ENCODE data around the gene ADAM12.

The ADAM12 gene

GRCh38 chr10:126230587-126230986 is 157.7 kb downstream of the ADAM12 start:
- DNase-seq = no peak

- DNase-seq = no peak
Observed at GRCh38 chr10:126229686-126230085, 158.6 kb downstream of the ADAM12 start.

- DNase-seq = no peak
Observed at GRCh38 chr10:126227762-126228134, 160.5 kb downstream of the ADAM12 start.

GRCh38 chr10:126226988-126227761 is 161.1 kb downstream of the ADAM12 start:
- DNase-seq = no peak

GRCh38 chr10:126226205-126226604 is 162.1 kb downstream of the ADAM12 start:
- no peak for DNase-seq

- DNase-seq = no peak
Observed at GRCh38 chr10:126225672-126226008, 162.6 kb downstream of the ADAM12 start.

- no peak for DNase-seq
Observed at GRCh38 chr10:126224967-126225671, 163.2 kb downstream of the ADAM12 start.

GRCh38 chr10:126223512-126224067 is 164.7 kb downstream of the ADAM12 start:
- DNase-seq = no peak

- no peak for DNase-seq
Observed at GRCh38 chr10:126222736-126223511, 165.4 kb downstream of the ADAM12 start.

GRCh38 chr10:126221874-126222273 is 166.4 kb downstream of the ADAM12 start:
- no peak for DNase-seq

GRCh38 chr10:126218778-126219649 is 169.3 kb downstream of the ADAM12 start:
- DNase-seq = no peak

- no peak for DNase-seq
Observed at GRCh38 chr10:126218174-126218573, 170.1 kb downstream of the ADAM12 start.

GRCh38 chr10:126216632-126216961 is 171.7 kb downstream of the ADAM12 start:
- no peak for DNase-seq

- no peak for DNase-seq
Observed at GRCh38 chr10:126215746-126216631, 172.3 kb downstream of the ADAM12 start.

GRCh38 chr10:126214679-126215078 is 173.6 kb downstream of the ADAM12 start:
- DNase-seq = no peak

- DNase-seq = no peak
Observed at GRCh38 chr10:126214021-126214420, 174.3 kb downstream of the ADAM12 start.

GRCh38 chr10:126212738-126213137 is 175.5 kb downstream of the ADAM12 start:
- no peak for DNase-seq

- no peak for DNase-seq
Observed at GRCh38 chr10:126210051-126210651, 178.1 kb downstream of the ADAM12 start.

- DNase-seq = no peak
Observed at GRCh38 chr10:126209451-126209850, 178.8 kb downstream of the ADAM12 start.

GRCh38 chr10:126208726-126209302 is 179.5 kb downstream of the ADAM12 start:
- no peak for DNase-seq

- no peak for DNase-seq
Observed at GRCh38 chr10:126207851-126208250, 180.4 kb downstream of the ADAM12 start.

All from activated T-cell treated with anti-CD3 and anti-CD28 coated beads for 4 hours (primary cell).